ENCODE measurements around the gene ARFGAP2. TPM values are rescaled to one million over a fixed set of nuclear protein-coding genes. Genes with fewer than 3 reads are reported as not detected.

The ARFGAP2 gene
- 25.2 to 32.3 TPM (median 26.7 TPM) in 5 replicates for total RNA-seq (2022; extraction: Qiagen RNA extraction; ENCODE audit: low read depth)

GRCh38 chr11:47176328-47177228, at the start of gene ARFGAP2:
ARFGAP2 (minus strand) TSS chr11:47176879; CDS start chr11:47176853, 26 bp downstream.

GRCh38 chr11:47186076-47186699, 9.5 kb upstream of the ARFGAP2 start, which contains the start of gene PACSIN3:
PACSIN3 (minus strand) TSS chr11:47186434; CDS start chr11:47182727, 3,707 bp downstream.

Other genes with a start within 250 kb of the ARFGAP2 start
- gene CSTPP1, start 240.1 kb downstream of the ARFGAP2 start, total RNA-seq (2022; extraction: Qiagen RNA extraction; ENCODE audit: low read depth), result 27.7 to 31.8 TPM (median 29.4 TPM) in 5 replicates
- 25.9 to 33.8 TPM (median 30.6 TPM) in 5 replicates for gene PACSIN3, start 9.6 kb upstream of the ARFGAP2 start, total RNA-seq (2022; extraction: Qiagen RNA extraction; ENCODE audit: low read depth)
- 82.8 to 107 TPM (median 88.0 TPM) in 5 replicates for gene DDB2, start 38.1 kb upstream of the ARFGAP2 start, total RNA-seq (2022; extraction: Qiagen RNA extraction; ENCODE audit: low read depth)
- 20.8 to 31.1 TPM (median 23.0 TPM) in 5 replicates for gene ACP2, start 71.9 kb upstream of the ARFGAP2 start, total RNA-seq (2022; extraction: Qiagen RNA extraction; ENCODE audit: low read depth)
- 10.1 to 17.8 TPM (median 14.7 TPM) in 5 replicates for gene NR1H3, start 81.1 kb upstream of the ARFGAP2 start, total RNA-seq (2022; extraction: Qiagen RNA extraction; ENCODE audit: low read depth)
- gene MADD, start 93.3 kb upstream of the ARFGAP2 start, total RNA-seq (2022; extraction: Qiagen RNA extraction; ENCODE audit: low read depth), result 20.4 to 23.7 TPM (median 22.1 TPM) in 5 replicates
- gene MYBPC3, start 175.8 kb upstream of the ARFGAP2 start, total RNA-seq (2022; extraction: Qiagen RNA extraction; ENCODE audit: low read depth), result 0.06 to 0.13 TPM (median 0.08 TPM) in 5 replicates
- gene SPI1, start 201.7 kb upstream of the ARFGAP2 start, total RNA-seq (2022; extraction: Qiagen RNA extraction; ENCODE audit: low read depth), result 0.09 TPM in 1 of 5 replicates, not detected in the others
- gene SLC39A13, start 231.7 kb upstream of the ARFGAP2 start, total RNA-seq (2022; extraction: Qiagen RNA extraction; ENCODE audit: low read depth), result 38.8 to 55.3 TPM (median 43.5 TPM) in 5 replicates
- gene PSMC3, start 249.6 kb upstream of the ARFGAP2 start, total RNA-seq (2022; extraction: Qiagen RNA extraction; ENCODE audit: low read depth), result 184 to 261 TPM (median 197 TPM) in 5 replicates

Measured in A549 treated with RU486 at 1 μM for 4 hours (cell line).